ENCODE measurements around the gene IGSF9B.

- TF ChIP-seq CTCF (conservative IDR thresholded peaks at IDR 0.05 in 1 of 2, IDR thresholded peaks at IDR 0.05 in 1 of 2; ENCODE audit: extremely low read depth in 1 of 2, insufficient read depth in 1 of 2, low read depth in 1 of 2, low read length in 2 of 2) (no peak), EZH2 (IDR thresholded peaks at IDR 0.05; ENCODE audit: borderline replicate concordance, low read length) (no peak)
These were observed 36.3 kb upstream of the IGSF9B start for GRCh38 chr11:133993107-133993506.

Data from mammary epithelial cell (primary cell).